Tibial nerve (tissue), 4 donors: Measurements from ENCODE around the gene EFTUD2. TPM values are rescaled to one million over a fixed set of nuclear protein-coding genes. Genes with fewer than 3 reads are reported as not detected.

Experiments
- DNase-seq, 2 donors: peaks; one replicate each; pipeline ENCODE4 v3.0.0-alpha.2; 2019; ENCODE audit warnings: low spot score in 2 of 2
- H3K27ac ChIP-seq, 4 donors: fragments of 200-600 bp; sonication (generic) in 3 of 4; one replicate each; pipeline ENCODE4 v1.5.1; 2017 to 2019; ENCODE audit warnings: mild to moderate bottlenecking in 1 of 4
- H3K27me3 ChIP-seq, 2 donors: fragments of 200-600 bp; sonication (generic) in 1 of 2; one replicate each; pipeline versions ENCODE4 v1.5.1 to v1.6.0; 2017 to 2019
- H3K36me3 ChIP-seq, 3 donors: fragments of 200-600 bp; sonication (generic); one replicate each; pipeline ENCODE4 v1.5.1; 2018 to 2019
- H3K4me1 ChIP-seq, 4 donors: fragments of 200-600 bp; sonication (generic) in 3 of 4; one replicate each; pipeline ENCODE4 v1.5.1; 2017 to 2019
- H3K4me3 ChIP-seq, 4 donors: fragments of 200-600 bp; sonication (generic) in 3 of 4; one replicate each; pipeline ENCODE4 v1.5.1; 2017 to 2019; ENCODE audit warnings: mild to moderate bottlenecking in 1 of 4, moderate library complexity in 1 of 4
- H3K9me3 ChIP-seq, 4 donors: fragments of 200-600 bp; sonication (generic) in 3 of 4; one replicate each; pipeline ENCODE4 v1.5.1; 2017 to 2019
- EP300 ChIP-seq, 2 donors: sonication (generic); formaldehyde crosslinking; IDR thresholded peaks; one replicate each; pipeline ENCODE4 v1.6.1; 2017; ENCODE audit warnings: antibody characterized with exemption in 2 of 2, mild to moderate bottlenecking in 1 of 2
- POLR2A ChIP-seq, 2 donors: fragments of 450-650 bp; IDR thresholded peaks; one replicate each; pipeline ENCODE4 v1.6.1; 2017; ENCODE audit warnings: antibody characterized with exemption in 2 of 2, mild to moderate bottlenecking in 2 of 2, moderate library complexity in 2 of 2
- WGBS, 2 donors: methylation state at CpG; one replicate each; pipeline ENCODE4 v1.1.5; 2018; 5-methylcytosine and 5-hydroxymethylcytosine counted together
- total RNA-seq, 4 donors: library from RNA; depleted of rRNA; stranded (reverse); fragments of >200 nt; gene quantifications; one replicate each; pipeline ENCODE4 v1.1.0, GENCODE V29; 2016
- TF ChIP-seq, protein P1 (sequence below), 5 experiments: fragments of 200-600 bp in 3 of 5; fragments of 450-650 bp in 2 of 5; sonication (generic) in 3 of 5; IDR thresholded peaks; one replicate each; pipeline ENCODE4 v1.5.1; 2016 to 2019; ENCODE audit warnings: antibody characterized with exemption in 5 of 5, mild to moderate bottlenecking in 3 of 5, moderate library complexity in 2 of 5

EFTUD2 gene
- total RNA-seq, 4 donors from 2014 or later = 48.9 to 137 (median 57.0) TPM

GRCh38 chr17:44881145-44881544 lies 18.1 kb downstream of the EFTUD2 start:
- no peak for DNase-seq
- H3K9me3 ChIP-seq = no peaks in the 10 kb centered on the region
- peaks cover 3 to 97% (median 25%) of the 10 kb centered on the region in 3 donors for H3K36me3 ChIP-seq
- no peaks in the 10 kb centered on the region for H3K27me3 ChIP-seq
- no peak for TF ChIP-seq EP300 (IDR thresholded peaks at IDR 0.05)
- TF ChIP-seq POLR2A (IDR thresholded peaks at IDR 0.05) = no peak
- TF ChIP-seq, protein P1, sequence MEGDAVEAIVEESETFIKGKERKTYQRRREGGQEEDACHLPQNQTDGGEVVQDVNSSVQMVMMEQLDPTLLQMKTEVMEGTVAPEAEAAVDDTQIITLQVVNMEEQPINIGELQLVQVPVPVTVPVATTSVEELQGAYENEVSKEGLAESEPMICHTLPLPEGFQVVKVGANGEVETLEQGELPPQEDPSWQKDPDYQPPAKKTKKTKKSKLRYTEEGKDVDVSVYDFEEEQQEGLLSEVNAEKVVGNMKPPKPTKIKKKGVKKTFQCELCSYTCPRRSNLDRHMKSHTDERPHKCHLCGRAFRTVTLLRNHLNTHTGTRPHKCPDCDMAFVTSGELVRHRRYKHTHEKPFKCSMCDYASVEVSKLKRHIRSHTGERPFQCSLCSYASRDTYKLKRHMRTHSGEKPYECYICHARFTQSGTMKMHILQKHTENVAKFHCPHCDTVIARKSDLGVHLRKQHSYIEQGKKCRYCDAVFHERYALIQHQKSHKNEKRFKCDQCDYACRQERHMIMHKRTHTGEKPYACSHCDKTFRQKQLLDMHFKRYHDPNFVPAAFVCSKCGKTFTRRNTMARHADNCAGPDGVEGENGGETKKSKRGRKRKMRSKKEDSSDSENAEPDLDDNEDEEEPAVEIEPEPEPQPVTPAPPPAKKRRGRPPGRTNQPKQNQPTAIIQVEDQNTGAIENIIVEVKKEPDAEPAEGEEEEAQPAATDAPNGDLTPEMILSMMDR (IDR thresholded peaks at IDR 0.05) = no peak
- no peak overlapping the region for H3K27ac ChIP-seq
- H3K4me3 ChIP-seq = no peak overlapping the region
- WGBS, 2 donors = 83 to 85% methylated on average over 4 of the region's 4 CpGs
- no peaks in the 10 kb centered on the region for H3K4me1 ChIP-seq

DNA sequence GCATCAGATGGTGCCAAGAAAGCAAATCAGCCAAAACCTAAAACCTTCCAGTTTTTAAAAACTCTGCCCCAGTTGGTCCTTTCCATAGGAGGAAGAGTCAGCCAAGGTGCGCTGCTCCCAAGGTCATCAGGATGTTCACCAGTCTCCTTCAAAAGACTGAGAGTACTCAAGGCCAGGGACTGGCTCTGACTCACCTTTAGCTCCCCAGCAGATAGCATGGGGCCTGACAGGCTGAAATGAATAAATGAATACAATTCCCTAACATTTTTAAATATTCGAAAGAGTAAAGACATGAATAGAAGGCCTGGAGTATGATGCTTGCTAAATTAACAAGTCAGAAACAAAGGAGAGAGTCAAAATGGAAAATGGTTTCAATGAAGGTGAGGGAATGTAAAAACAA lies 19.2 kb downstream of the EFTUD2 start:
- no peak overlapping the region for H3K27ac ChIP-seq
- H3K27me3 ChIP-seq = no peaks in the 10 kb centered on the region
- no peak for TF ChIP-seq POLR2A (IDR thresholded peaks at IDR 0.05)
- TF ChIP-seq, protein P1 (IDR thresholded peaks at IDR 0.05) = no peak
- TF ChIP-seq EP300 (IDR thresholded peaks at IDR 0.05) = no peak
- H3K36me3 ChIP-seq = peaks cover 3 to 97% (median 25%) of the 10 kb centered on the region in 3 donors
- no peak overlapping the region for H3K4me3 ChIP-seq
- no peaks in the 10 kb centered on the region for H3K9me3 ChIP-seq
- 90 to 100% methylated on average over 2 of the region's 2 CpGs for WGBS, 2 donors
- no peaks in the 10 kb centered on the region for H3K4me1 ChIP-seq
- no peak for DNase-seq

DNA sequence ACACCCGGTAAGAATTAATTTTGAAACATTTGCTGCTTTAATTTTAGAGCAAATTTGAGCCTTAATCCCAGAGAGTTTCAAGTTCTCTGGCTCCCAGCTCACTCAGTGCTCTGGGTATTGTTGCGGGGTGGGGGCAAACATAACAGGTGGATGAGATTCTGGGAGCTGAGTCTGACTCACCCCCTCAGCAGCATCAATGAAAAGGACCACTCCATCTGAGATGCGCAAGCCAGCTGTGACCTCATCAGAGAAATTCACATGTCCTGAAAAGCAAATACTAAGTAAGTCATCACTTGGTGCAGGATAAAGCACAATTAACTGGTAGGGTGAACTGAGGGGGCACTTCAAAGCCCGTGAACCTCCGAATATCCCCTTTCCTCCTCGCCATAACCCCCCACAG lies 19.9 kb downstream of the EFTUD2 start:
- Histone ChIP-seq H3K4me1 (no peaks in the 10 kb centered on the region), H3K9me3 (no peaks in the 10 kb centered on the region), H3K27me3 (no peaks in the 10 kb centered on the region), H3K36me3 (peaks cover 0 to 97% (median 20%) of the 10 kb centered on the region in 3 donors), H3K4me3 (no peak overlapping the region), H3K27ac (no peak overlapping the region)
- no peak for TF ChIP-seq POLR2A (IDR thresholded peaks at IDR 0.05)
- DNase-seq = no peak
- WGBS, 2 donors = 83 to 90% methylated on average over 6 of the region's 6 CpGs

DNA sequence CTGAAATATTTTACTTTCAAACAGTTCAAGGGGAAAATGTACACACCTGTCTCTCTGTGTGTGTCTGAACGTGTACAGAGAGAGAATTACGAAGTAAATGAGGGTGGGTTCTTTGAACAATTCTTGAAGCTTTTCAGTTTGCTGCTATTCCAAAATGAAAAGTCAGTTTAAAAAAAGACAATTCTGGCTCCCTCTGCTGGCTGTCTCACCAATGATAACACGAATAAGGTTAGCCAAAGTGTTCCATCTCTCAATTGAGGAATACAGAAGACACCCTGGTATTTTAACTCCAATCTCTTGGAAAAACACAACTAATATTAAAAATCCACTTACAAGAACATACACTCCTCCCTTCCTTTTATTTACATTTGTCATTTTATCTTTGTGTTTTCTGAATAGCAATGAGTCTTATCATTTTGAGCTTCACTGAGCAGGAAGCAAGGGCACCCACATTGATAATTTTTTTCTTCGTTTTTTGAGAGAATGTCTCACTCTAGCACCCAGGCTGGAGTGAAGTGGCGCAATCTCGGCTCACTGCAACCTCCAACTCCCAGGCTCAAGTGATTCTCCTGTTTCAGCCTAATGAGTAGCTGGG lies 20.5 kb downstream of the EFTUD2 start:
- TF ChIP-seq, protein P1 (IDR thresholded peaks at IDR 0.05) = peak; percentile 21 to 33 (median 32)
- TF ChIP-seq EP300 (IDR thresholded peaks at IDR 0.05) = no peak
- H3K9me3 ChIP-seq = no peaks in the 10 kb centered on the region
- H3K4me1 ChIP-seq = no peaks in the 10 kb centered on the region
- no peak overlapping the region for H3K4me3 ChIP-seq
- DNase-seq = peak in 1 of 2 donors; percentile 38
- H3K36me3 ChIP-seq = peaks cover 0 to 95% (median 13%) of the 10 kb centered on the region in 3 donors
- no peaks in the 10 kb centered on the region for H3K27me3 ChIP-seq
- H3K27ac ChIP-seq = no peak overlapping the region
- WGBS, 2 donors = 40 to 45% methylated on average over 6 of the region's 6 CpGs

GRCh38 chr17:44877121-44877520 lies 22.1 kb downstream of the EFTUD2 start:
- Histone ChIP-seq H3K4me1 (no peaks in the 10 kb centered on the region), H3K4me3 (no peak overlapping the region), H3K36me3 (peaks cover 0 to 94% (median 17%) of the 10 kb centered on the region in 3 donors), H3K27ac (no peak overlapping the region), H3K9me3 (no peaks in the 10 kb centered on the region), H3K27me3 (no peaks in the 10 kb centered on the region)
- no peak for DNase-seq
- 88 to 90% methylated on average over 5 of the region's 5 CpGs for WGBS, 2 donors
- no peak for TF ChIP-seq POLR2A (IDR thresholded peaks at IDR 0.05)
- no peak for TF ChIP-seq EP300 (IDR thresholded peaks at IDR 0.05)
- TF ChIP-seq, protein P1 (IDR thresholded peaks at IDR 0.05) = no peak
